GM12878 (cell line): ENCODE results near the gene MYO15B. TPM values are rescaled to one million over a fixed set of nuclear protein-coding genes. Genes with fewer than 3 reads are reported as not detected.

Experiments
- ATF3 ChIP-seq: IDR thresholded peaks from 2 replicates; pipeline ENCODE4 v1.6.1; 2011; ENCODE audit warnings: low read depth, mild to moderate bottlenecking, low read length, moderate library complexity, borderline replicate concordance; ENCODE audit errors: extremely low read depth
- CEBPB ChIP-seq, 2 experiments: fragments of 150-350 bp in 1 of 2; IDR thresholded peaks; 2 replicates each; pipeline ENCODE4 v1.6.1; 2012 to 2014; ENCODE audit warnings: low read depth in 2 of 2, low read length in 2 of 2, borderline replicate concordance in 1 of 2, inconsistent platforms in 1 of 2
- FOXM1 ChIP-seq: IDR thresholded peaks from 2 replicates; pipeline ENCODE4 v1.6.1; 2012; ENCODE audit warnings: low read depth, mild to moderate bottlenecking, inconsistent platforms, low read length, moderate library complexity
- GABPA ChIP-seq: IDR thresholded peaks from 2 replicates; pipeline ENCODE4 v1.6.1; 2014; ENCODE audit warnings: antibody characterized with exemption, low read depth, mild to moderate bottlenecking, inconsistent platforms
- GATAD2B ChIP-seq: fragments of 450-650 bp; conservative IDR thresholded peaks from 2 replicates; pipeline ENCODE4 v1.6.1; 2017; ENCODE audit warnings: low read depth, mild to moderate bottlenecking, moderate library complexity
- HDAC2 ChIP-seq: fragments of 200-600 bp; sonication (generic); IDR thresholded peaks from 2 replicates; pipeline ENCODE4 v1.6.1; 2017
- MEF2B ChIP-seq: fragments of 450-650 bp; IDR thresholded peaks from 2 replicates; pipeline ENCODE4 v1.6.1; 2018; ENCODE audit warnings: mild to moderate bottlenecking, moderate library complexity; ENCODE audit not compliant: partially characterized antibody, poor library complexity, severe bottlenecking
- MTA2 ChIP-seq: fragments of 450-650 bp; IDR thresholded peaks from 2 replicates; pipeline ENCODE4 v1.6.1; 2016; ENCODE audit warnings: low read depth, mild to moderate bottlenecking, moderate library complexity
- MYC ChIP-seq: IDR thresholded peaks from 2 replicates; pipeline ENCODE4 v1.6.1; 2011; ENCODE audit warnings: mild to moderate bottlenecking, low read length, moderate library complexity, inconsistent platforms; ENCODE audit not compliant: insufficient read depth, insufficient replicate concordance, insufficient read length, severe bottlenecking
- NBN ChIP-seq: fragments of 450-650 bp; IDR thresholded peaks from 2 replicates; pipeline ENCODE4 v1.6.1; 2016
- NFIC ChIP-seq: IDR thresholded peaks from 2 replicates; pipeline ENCODE4 v1.6.1; 2012; ENCODE audit warnings: low read depth, mild to moderate bottlenecking, inconsistent platforms, low read length, moderate library complexity
- NR2F1 ChIP-seq: fragments of 450-650 bp; conservative IDR thresholded peaks from 2 replicates; pipeline ENCODE4 v1.6.1; 2017; ENCODE audit warnings: mild to moderate bottlenecking
- RAD21 ChIP-seq: IDR thresholded peaks from 2 replicates; pipeline ENCODE4 v1.6.1; 2011; ENCODE audit warnings: mild to moderate bottlenecking, low read depth, low read length, moderate library complexity; ENCODE audit not compliant: insufficient read depth
- RCOR1 ChIP-seq: conservative IDR thresholded peaks from 2 replicates; pipeline ENCODE4 v1.6.1; 2012; ENCODE audit warnings: low read depth, low read length, improper control_type of control experiment
- RELB ChIP-seq: fragments of 450-650 bp; IDR thresholded peaks from 2 replicates; pipeline ENCODE4 v1.6.1; 2017; ENCODE audit warnings: low read depth, mild to moderate bottlenecking, moderate library complexity
- RFX5 ChIP-seq: IDR thresholded peaks from 2 replicates; pipeline ENCODE4 v1.6.1; 2011; ENCODE audit warnings: low read depth, low read length, improper control_type of control experiment
- SMAD5 ChIP-seq: IDR thresholded peaks from 2 replicates; pipeline ENCODE4 v1.6.1; 2016; ENCODE audit warnings: antibody characterized with exemption, low read depth
- YBX1 ChIP-seq: fragments of 450-650 bp; IDR thresholded peaks from 2 replicates; pipeline ENCODE4 v1.6.1; 2016; ENCODE audit warnings: antibody characterized with exemption
- YY1 ChIP-seq: IDR thresholded peaks from 2 replicates; pipeline ENCODE4 v1.6.1; 2011; ENCODE audit warnings: low read depth, mild to moderate bottlenecking, low read length
- polyA plus RNA-seq, 11 experiments: library from polyadenylated mRNA; depleted of rRNA in 4 of 11; unstranded in 6 of 11; stranded (reverse) in 5 of 11; fragments of >200 nt; fragmentation: Nextera tagmentation in 4 of 11; fragmentation: Illumina TruSeq in 1 of 11; extraction: Ambion mirVana in 4 of 11; extraction: Trizol in 1 of 11; gene quantifications; 1 replicate in 1 of 11; 2 replicates in 10 of 11; pipeline versions ENCODE4 v1.2.1 to v1.2.3, GENCODE V29; 2011 to 2016; ENCODE audit warnings: inconsistent platforms in 2 of 11, missing spikeins in 2 of 11, low read depth in 1 of 11
- total RNA-seq, 4 experiments: library from RNA; depleted of rRNA in 3 of 4; stranded (reverse); fragments of >200 nt in 3 of 4; fragmentation: Illumina TruSeq in 1 of 4; extraction: Trizol in 1 of 4; gene quantifications; 2 replicates each; pipeline versions ENCODE4 v1.2.1 to v1.2.3, GENCODE V29; 2013 to 2021
- TF ChIP-seq, protein P1 (sequence below): fragments of 450-650 bp; IDR thresholded peaks from 2 replicates; pipeline ENCODE4 v1.6.1; 2017; ENCODE audit warnings: mild to moderate bottlenecking
- TF ChIP-seq, protein P2 (sequence below): fragments of 450-650 bp; formaldehyde crosslinking; IDR thresholded peaks from 2 replicates; pipeline ENCODE4 v1.4.0; 2020; ENCODE audit warnings: mild to moderate bottlenecking, moderate library complexity
- TF ChIP-seq, protein P3 (sequence below): IDR thresholded peaks from 2 replicates; pipeline ENCODE4 v1.6.1; 2011; ENCODE audit warnings: mild to moderate bottlenecking, low read depth, low read length, moderate library complexity; ENCODE audit not compliant: insufficient replicate concordance

Gene MYO15B
- total and polyA plus RNA-seq, 10 of the 15 experiments (the other 5 are each of a cell fraction or from before 2014, with no cell fraction given), result 0.67 to 15.4 (median 2.3) TPM; not detected in 1

- TF ChIP-seq MYC (no peak), NR2F1 (0 out of 2 replicates have a peak, but pooled peaks have one; percentile 17), GATAD2B (no peak), ATF3 (no peak), CEBPB (IDR thresholded peaks at IDR 0.05; ENCODE audit: borderline replicate concordance in 1 of 2, low read depth in 2 of 2, low read length in 2 of 2) (no peak), MEF2B (no peak), YY1 (no peak), YBX1 (no peak), HDAC2 (no peak), MTA2 (peak; percentile 36; the same call in 1 of the 2 replicates), SMAD5 (no peak), RELB (no peak), NFIC (no peak), RCOR1 (no peak), FOXM1 (no peak), GABPA (no peak), NBN (peak; percentile 55; the same call in 1 of the 2 replicates), RFX5 (peak; percentile 82), RAD21 (no peak)
- TF ChIP-seq, protein P1, sequence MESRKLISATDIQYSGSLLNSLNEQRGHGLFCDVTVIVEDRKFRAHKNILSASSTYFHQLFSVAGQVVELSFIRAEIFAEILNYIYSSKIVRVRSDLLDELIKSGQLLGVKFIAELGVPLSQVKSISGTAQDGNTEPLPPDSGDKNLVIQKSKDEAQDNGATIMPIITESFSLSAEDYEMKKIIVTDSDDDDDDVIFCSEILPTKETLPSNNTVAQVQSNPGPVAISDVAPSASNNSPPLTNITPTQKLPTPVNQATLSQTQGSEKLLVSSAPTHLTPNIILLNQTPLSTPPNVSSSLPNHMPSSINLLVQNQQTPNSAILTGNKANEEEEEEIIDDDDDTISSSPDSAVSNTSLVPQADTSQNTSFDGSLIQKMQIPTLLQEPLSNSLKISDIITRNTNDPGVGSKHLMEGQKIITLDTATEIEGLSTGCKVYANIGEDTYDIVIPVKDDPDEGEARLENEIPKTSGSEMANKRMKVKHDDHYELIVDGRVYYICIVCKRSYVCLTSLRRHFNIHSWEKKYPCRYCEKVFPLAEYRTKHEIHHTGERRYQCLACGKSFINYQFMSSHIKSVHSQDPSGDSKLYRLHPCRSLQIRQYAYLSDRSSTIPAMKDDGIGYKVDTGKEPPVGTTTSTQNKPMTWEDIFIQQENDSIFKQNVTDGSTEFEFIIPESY, result no peak
- TF ChIP-seq, protein P2, sequence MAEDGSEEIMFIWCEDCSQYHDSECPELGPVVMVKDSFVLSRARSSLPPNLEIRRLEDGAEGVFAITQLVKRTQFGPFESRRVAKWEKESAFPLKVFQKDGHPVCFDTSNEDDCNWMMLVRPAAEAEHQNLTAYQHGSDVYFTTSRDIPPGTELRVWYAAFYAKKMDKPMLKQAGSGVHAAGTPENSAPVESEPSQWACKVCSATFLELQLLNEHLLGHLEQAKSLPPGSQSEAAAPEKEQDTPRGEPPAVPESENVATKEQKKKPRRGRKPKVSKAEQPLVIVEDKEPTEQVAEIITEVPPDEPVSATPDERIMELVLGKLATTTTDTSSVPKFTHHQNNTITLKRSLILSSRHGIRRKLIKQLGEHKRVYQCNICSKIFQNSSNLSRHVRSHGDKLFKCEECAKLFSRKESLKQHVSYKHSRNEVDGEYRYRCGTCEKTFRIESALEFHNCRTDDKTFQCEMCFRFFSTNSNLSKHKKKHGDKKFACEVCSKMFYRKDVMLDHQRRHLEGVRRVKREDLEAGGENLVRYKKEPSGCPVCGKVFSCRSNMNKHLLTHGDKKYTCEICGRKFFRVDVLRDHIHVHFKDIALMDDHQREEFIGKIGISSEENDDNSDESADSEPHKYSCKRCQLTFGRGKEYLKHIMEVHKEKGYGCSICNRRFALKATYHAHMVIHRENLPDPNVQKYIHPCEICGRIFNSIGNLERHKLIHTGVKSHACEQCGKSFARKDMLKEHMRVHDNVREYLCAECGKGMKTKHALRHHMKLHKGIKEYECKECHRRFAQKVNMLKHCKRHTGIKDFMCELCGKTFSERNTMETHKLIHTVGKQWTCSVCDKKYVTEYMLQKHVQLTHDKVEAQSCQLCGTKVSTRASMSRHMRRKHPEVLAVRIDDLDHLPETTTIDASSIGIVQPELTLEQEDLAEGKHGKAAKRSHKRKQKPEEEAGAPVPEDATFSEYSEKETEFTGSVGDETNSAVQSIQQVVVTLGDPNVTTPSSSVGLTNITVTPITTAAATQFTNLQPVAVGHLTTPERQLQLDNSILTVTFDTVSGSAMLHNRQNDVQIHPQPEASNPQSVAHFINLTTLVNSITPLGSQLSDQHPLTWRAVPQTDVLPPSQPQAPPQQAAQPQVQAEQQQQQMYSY (CRISPR knock-in tag), result no peak
- TF ChIP-seq, protein P3, sequence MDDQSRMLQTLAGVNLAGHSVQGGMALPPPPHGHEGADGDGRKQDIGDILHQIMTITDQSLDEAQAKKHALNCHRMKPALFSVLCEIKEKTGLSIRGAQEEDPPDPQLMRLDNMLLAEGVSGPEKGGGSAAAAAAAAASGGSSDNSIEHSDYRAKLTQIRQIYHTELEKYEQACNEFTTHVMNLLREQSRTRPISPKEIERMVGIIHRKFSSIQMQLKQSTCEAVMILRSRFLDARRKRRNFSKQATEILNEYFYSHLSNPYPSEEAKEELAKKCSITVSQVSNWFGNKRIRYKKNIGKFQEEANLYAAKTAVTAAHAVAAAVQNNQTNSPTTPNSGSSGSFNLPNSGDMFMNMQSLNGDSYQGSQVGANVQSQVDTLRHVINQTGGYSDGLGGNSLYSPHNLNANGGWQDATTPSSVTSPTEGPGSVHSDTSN, result no peak
These were observed 16.3 kb upstream of the MYO15B start (continued) for GRCh38 chr17:75571197-75571884.
